ENCODE data around the gene BBX. TPM values are rescaled to one million over a fixed set of nuclear protein-coding genes. Genes with fewer than 3 reads are reported as not detected.

The BBX gene
- total and polyA plus RNA-seq, 2 of the 13 experiments (the other 11 are each of a cell fraction or from before 2014, with no cell fraction given): 13.7 to 23.2 TPM

- no peak for TF ChIP-seq HMGXB3 (CRISPR knock-in tag; IDR thresholded peaks at IDR 0.05; ENCODE audit: borderline replicate concordance)
- TF ChIP-seq ZNF691 (CRISPR knock-in tag; IDR thresholded peaks at IDR 0.05; ENCODE audit: borderline replicate concordance, low read depth): no peak
Measured at GRCh38 chr3:107791027-107791426, 268.3 kb downstream of the BBX start (continued).

GRCh38 chr3:107791450-107791849, 268.7 kb downstream of the BBX start:
- Histone ChIP-seq H3K27me3 (ENCODE audit: control insufficient read depth in 1 of 2, insufficient read depth in 2 of 2, low read length in 2 of 2) (no peaks in the 10 kb centered on the region), H3K4me3 (replicated peaks in 1 of 3; ENCODE audit: insufficient read depth in 1 of 3, low read depth in 2 of 3, low read length in 3 of 3) (no peak overlapping the region), H3K36me3 (replicated peaks in 1 of 2; ENCODE audit: control insufficient read depth in 1 of 2, insufficient read depth in 2 of 2, low read length in 2 of 2) (peaks cover 4 to 25% of the 10 kb centered on the region in 2 experiments; a peak in 3 of 5 replicates), H3K9ac (ENCODE audit: insufficient read depth, low read depth, low read length) (no peak overlapping the region), H2AFZ (ENCODE audit: low read length) (no peak overlapping the region), H3K4me2 (ENCODE audit: low read depth, low read length) (no peak overlapping the region), H3K27ac (ENCODE audit: extremely low read length, insufficient read depth, low read length) (no peak overlapping the region), H3K79me2 (ENCODE audit: insufficient read depth, low read length) (no peaks in the 10 kb centered on the region), H3K9me3 (ENCODE audit: low read length) (no peaks in the 10 kb centered on the region), H4K20me1 (ENCODE audit: insufficient read depth, low read length) (no peaks in the 10 kb centered on the region), H3K4me1 (ENCODE audit: insufficient read depth, low read length) (peaks cover 8% of the 10 kb centered on the region)
- WGBS (ENCODE audit: low lambda C conversion rate): 91% methylated on average over 7 of the region's 7 CpGs
- in situ Hi-C loops (cut with HindIII; ENCODE audit: extremely low pct_ligation_motif_present, low pct_unique_long_range_greater_than_20kb) (no loop called here), intact Hi-C loops (cut with micrococcal nuclease; ENCODE audit: unreplicated experiment) (no loop called here)
- no peak for TF ChIP-seq KLF16 (CRISPR knock-in tag; IDR thresholded peaks at IDR 0.05)
- TF ChIP-seq PHB2 (IDR thresholded peaks at IDR 0.05; ENCODE audit: partially characterized antibody): no peak
- TF ChIP-seq PPARG (CRISPR knock-in tag; conservative IDR thresholded peaks at IDR 0.05): no peak
- no peak for TF ChIP-seq ZNF503 (CRISPR knock-in tag; IDR thresholded peaks at IDR 0.05)
- no peak for TF ChIP-seq ZBTB37 (CRISPR knock-in tag; IDR thresholded peaks at IDR 0.05)
- TF ChIP-seq HMGXB4 (CRISPR knock-in tag; IDR thresholded peaks at IDR 0.05; ENCODE audit: borderline replicate concordance in 1 of 2, low read depth in 1 of 2): no peak
- no peak for TF ChIP-seq BHLHE40 (IDR thresholded peaks at IDR 0.05; ENCODE audit: low read length)
- no peak for TF ChIP-seq GFI1 (CRISPR knock-in tag; IDR thresholded peaks at IDR 0.05; ENCODE audit: borderline replicate concordance)
- no peak for TF ChIP-seq KLF12 (CRISPR knock-in tag; IDR thresholded peaks at IDR 0.05; ENCODE audit: borderline replicate concordance)
- TF ChIP-seq ZNF552 (CRISPR knock-in tag; IDR thresholded peaks at IDR 0.05; ENCODE audit: borderline replicate concordance): no peak
- ChIA-PET CTCF (ENCODE audit: low intra/inter-chr PET ratio, low total read pairs) (no interaction called here), POLR2A (no interaction called here)
- FAIRE-seq (no peak), ATAC-seq (no peak), DNase-seq (ENCODE audit: low spot score) (no peak)
- no TSS peak for BruUV-seq (replicated peaks)
